ENCODE measurements around the gene ARF4.
"Not testable (repeated sequence)": the region's sequence is repeated elsewhere in the genome, so short reads cannot be mapped to it uniquely, and the experiment has no call there.

The ARF4 gene

GRCh38 chr3:57597127-57597923, at the start of gene ARF4:
Gene ARF4, minus strand, starts transcription at chr3:57597344. Its CDS starts 204 bp downstream, at chr3:57597140.
- DNase-seq (ENCODE audit: low read depth in 2 of 2) = peak; percentile 95 to 99

DNA sequence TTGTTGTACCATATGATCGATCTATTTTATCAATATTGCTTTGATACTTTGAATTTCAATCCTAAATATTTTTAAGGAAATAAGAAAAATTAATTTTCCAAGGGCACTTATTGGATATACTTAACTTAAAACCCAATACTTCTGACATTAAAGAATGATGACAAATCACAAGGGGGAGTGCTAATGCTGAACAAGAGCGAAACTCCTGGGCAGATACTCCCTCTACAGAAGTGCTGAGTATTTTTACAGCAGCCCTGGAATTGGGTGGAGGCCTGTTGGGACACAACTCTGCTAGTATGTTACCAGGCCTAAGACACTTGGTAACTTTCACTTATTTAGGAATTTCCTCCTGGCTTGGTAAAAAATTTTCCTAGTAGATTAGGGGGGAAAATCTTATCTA, 49.6 kb upstream of the ARF4 start:
- DNase-seq (ENCODE audit: low read depth in 2 of 2) = no peak

- no peak for DNase-seq (ENCODE audit: low read depth in 2 of 2)
These were observed 47.6 kb upstream of the ARF4 start for GRCh38 chr3:57644740-57645139.

DNA sequence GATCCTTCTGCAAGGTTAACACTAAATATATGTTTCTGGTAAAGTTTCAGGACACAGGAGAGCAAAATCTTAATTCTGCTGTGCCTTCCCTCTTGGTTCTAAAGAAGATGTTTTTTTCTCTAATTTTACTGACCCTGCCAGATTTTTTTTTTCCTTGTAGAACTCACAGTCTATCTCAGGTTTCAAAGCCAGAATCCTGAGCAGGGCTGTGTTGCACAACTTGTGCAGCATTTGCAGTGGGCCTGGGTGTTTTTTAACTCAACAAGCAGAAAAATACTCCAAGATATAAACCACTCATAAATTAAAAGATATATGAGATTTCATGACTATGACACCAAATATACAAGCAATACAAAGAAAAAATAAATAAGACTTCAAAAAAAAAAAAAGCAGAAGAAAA, 40.2 kb upstream of the ARF4 start:
- DNase-seq (ENCODE audit: low read depth in 2 of 2) = no peak

GRCh38 chr3:57634259-57634658, 37.1 kb upstream of the ARF4 start:
- not testable (repeated sequence) for DNase-seq (ENCODE audit: low read depth in 2 of 2)

DNA sequence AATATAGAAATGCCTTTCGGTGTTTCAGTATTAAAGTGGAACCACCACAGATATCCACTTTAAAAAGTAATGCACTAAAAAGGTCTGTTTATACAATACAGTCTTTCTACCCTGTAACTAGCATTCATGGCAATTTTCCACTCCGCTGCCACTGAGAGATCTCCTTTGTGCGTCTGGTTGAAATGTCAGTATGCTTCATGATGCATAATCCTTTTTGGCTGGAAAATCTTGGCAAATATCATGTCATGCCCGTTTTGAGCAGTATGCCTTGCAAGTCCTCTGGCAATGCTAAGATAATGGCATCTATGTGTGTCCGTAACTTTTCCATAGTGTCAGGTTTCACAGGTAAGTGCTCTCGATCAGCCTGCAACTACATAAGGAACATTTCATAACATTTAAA, 30.8 kb upstream of the ARF4 start:
- no peak for DNase-seq (ENCODE audit: low read depth in 2 of 2)

DNA sequence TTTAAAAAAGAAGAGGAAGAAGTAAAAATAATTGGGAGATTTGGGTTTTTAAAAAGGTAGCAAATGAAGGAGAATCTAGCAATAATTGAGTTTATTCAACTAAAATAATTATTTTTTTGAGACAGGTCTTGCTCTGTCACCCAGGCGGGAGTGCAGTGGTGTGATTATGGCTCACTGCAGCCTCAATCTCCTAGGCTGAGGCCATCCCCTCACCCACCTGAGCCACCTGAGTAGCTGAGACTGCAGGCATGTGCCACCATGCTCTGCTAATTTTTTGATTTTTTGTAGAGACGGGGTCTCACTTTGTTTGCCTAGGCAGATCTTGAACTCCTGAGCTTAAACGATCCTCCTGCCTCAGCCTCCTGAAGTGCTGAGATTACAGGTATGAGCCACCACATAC, 27.7 kb upstream of the ARF4 start:
- no peak for DNase-seq (ENCODE audit: low read depth in 2 of 2)

- DNase-seq (ENCODE audit: low read depth in 2 of 2) = no peak
These were observed 25.2 kb upstream of the ARF4 start for GRCh38 chr3:57622362-57622761.

GRCh38 chr3:57617739-57618138, 20.6 kb upstream of the ARF4 start:
- DNase-seq (ENCODE audit: low read depth in 2 of 2) = no peak

DNA sequence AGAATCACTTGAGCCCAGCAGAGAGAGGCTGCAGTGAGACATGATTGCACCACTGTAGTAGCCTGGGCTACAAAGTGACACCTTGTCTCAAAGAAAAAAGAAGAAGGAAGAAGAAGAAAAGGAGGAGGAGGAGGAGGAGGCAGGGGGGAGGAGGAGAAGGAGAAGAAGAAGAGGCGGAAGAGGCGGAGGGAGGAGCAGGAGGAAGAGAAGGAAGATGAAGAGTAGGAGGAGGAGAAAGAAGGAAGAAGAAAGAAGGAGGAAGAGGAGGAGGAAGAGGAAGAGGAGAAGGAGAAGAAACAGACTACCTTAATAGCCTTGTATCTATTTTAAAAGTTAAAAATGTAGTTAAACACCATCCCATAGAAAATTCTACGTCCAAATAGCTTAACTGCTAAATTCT, 19.1 kb upstream of the ARF4 start:
- DNase-seq (ENCODE audit: low read depth in 2 of 2) = no peak

- not testable (repeated sequence) for DNase-seq (ENCODE audit: low read depth in 2 of 2)
These were observed 14.7 kb upstream of the ARF4 start for GRCh38 chr3:57611870-57612269.

GRCh38 chr3:57605683-57606082, 8.5 kb upstream of the ARF4 start:
- DNase-seq (ENCODE audit: low read depth in 2 of 2) = no peak

- no peak for DNase-seq (ENCODE audit: low read depth in 2 of 2)
These were observed 7.8 kb upstream of the ARF4 start for GRCh38 chr3:57604971-57605370.

- no peak for DNase-seq (ENCODE audit: low read depth in 2 of 2)
These were observed 3.1 kb upstream of the ARF4 start for GRCh38 chr3:57600195-57600594.

DNA sequence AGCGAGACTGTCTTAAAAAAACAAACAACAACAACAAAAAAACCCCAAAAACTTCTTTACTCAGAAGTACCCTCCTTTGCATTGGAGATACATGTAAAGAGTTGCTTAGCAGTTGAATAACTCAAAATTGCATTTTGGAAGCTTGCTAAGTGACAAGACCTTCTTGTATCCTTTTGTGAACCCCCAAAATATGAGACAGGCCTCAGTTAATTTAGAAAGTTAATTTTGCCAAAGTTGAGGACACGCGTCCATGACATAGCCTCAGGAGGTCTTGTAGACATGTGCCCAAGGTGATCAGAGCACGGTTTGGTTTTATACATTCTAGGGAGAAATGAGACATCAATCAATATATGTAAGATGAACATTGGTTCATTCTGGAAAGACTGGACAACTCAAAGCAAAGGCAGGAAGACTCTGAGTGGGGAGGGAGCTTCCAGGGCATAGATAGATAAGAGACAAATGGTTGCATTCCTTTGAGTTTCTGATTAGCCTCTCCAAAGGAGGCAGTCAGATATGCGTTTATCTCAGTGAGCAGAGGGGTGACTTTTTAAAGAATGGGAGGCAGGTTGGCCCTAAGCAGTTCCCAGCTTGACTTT, 1.7 kb upstream of the ARF4 start:
- no peak for DNase-seq (ENCODE audit: low read depth in 2 of 2)

- peak in 1 of 2 donors; percentile 25 for DNase-seq (ENCODE audit: low read depth in 2 of 2)
These were observed 533 bp downstream of the ARF4 start for GRCh38 chr3:57596495-57597126.

DNA sequence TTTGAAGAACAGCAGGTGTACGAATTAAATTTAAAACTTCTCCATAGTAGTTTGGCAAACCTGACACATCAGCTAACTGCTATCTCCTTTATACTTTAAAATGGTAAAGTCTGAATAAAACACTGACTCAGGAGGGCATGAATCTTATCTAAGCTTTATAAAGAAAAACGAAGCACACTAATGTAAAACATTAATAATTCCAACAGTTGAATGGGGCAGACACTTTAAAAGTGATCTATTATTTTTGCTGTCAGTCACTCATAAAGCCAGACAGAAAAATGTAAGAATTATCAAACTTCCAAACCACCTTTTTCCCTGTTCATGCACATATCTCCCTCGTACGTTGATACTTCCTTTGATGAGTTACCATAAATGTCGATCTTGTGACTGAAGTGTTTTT, 2.6 kb downstream of the ARF4 start:
- no peak for DNase-seq (ENCODE audit: low read depth in 2 of 2)

- no peak for DNase-seq (ENCODE audit: low read depth in 2 of 2)
These were observed 3.0 kb downstream of the ARF4 start for GRCh38 chr3:57594144-57594543.

DNA sequence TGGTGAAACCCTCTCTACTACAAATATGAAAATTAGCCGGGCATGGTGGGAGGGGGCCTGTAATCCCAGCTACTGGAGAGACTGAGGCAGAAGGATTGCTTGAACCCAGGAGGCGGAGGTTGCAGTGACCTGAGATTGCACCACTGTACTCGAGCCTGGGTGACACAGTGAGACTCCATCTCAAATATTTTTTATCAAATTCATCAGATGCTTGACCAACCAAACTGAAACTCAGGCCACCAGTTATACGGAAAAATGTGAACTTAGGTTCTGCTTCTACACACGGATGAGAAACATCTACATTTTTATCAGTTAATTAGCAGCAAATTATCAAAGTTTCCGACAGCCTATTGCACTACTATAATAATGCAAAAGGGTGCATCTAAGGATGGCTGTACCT, 4.8 kb downstream of the ARF4 start:
- no peak for DNase-seq (ENCODE audit: low read depth in 2 of 2)

DNA sequence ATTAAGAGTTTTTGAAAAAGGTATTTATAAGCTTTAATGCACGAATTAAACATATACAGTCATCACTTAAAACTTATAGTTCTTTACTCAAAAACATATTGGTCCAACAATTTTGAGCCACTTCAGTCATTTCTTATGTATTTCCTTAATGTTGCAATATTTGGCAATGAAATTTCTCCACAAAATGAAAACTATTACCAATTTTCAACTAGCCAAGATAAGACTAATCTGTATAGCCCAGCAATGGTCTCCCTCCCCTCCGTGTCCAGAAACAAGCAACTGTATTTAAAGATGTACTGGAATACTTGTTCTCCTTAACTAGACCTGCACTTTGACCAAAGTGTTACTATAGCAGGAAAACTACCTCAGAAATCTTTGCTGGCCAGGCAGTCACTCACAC, 9.2 kb downstream of the ARF4 start:
- DNase-seq (ENCODE audit: low read depth in 2 of 2) = no peak

DNA sequence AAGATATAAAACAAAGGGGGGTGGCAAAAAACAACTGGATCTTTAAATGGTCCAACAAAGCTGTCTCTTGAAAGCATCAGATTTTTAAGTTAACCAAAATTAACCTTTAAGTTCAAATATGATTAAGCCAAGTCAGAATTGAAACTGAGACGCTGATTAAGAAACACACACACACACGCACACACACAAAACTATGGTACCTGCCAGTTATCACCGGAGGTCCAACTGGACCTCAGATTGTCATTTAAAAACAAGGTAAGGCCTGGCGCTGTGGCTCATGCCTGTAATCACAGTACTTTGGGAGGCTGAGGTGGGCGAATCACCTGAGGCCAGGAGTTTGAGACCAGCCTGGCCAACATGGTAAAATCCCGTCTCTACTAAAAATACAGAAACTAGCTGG, 10.4 kb downstream of the ARF4 start:
- DNase-seq (ENCODE audit: low read depth in 2 of 2) = no peak

DNA sequence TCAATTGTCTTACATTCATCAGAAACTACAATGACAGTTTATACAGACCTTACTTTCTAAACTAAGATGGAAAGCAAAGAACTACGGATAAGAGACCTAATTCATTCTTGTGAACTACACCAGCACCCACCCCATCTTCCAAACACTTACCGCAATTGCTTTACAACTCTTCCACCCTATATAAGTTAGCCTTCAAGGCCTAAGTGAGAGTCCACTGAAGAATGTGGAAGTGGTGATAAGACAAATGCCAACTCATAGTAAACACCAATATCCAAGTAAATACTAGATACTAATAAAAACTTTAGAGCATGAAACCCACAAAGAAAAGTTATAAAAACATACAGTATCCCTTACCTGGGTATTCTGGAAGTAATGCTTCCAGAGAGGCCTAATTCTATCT, 13.6 kb downstream of the ARF4 start:
- no peak for DNase-seq (ENCODE audit: low read depth in 2 of 2)
